Frontal cortex (tissue), 4 donors: ENCODE measurements around the gene NAA50. TPM values are rescaled to one million over a fixed set of nuclear protein-coding genes. Genes with fewer than 3 reads are reported as not detected.

Experiments used
- DNase-seq, 2 donors: peaks; one replicate each; pipeline ENCODE4 v3.0.0; 2012; ENCODE audit warnings: low spot score in 2 of 2
- FAIRE-seq: peaks from 2 replicates; lab custom pipeline; 2012; peaks lifted over from hg19 to GRCh38; lab: Jason Lieb, UNC
- total RNA-seq: library from RNA; depleted of rRNA; stranded (reverse); fragments of >200 nt; gene quantifications from one replicate; pipeline ENCODE4 v1.2.3, GENCODE V29; 2014
- donor health status: control.
- donor health status: control.
- donor health status: control.

NAA50 gene
- total RNA-seq, 1 donor from 2014 or later, result 60.7 TPM

DNA sequence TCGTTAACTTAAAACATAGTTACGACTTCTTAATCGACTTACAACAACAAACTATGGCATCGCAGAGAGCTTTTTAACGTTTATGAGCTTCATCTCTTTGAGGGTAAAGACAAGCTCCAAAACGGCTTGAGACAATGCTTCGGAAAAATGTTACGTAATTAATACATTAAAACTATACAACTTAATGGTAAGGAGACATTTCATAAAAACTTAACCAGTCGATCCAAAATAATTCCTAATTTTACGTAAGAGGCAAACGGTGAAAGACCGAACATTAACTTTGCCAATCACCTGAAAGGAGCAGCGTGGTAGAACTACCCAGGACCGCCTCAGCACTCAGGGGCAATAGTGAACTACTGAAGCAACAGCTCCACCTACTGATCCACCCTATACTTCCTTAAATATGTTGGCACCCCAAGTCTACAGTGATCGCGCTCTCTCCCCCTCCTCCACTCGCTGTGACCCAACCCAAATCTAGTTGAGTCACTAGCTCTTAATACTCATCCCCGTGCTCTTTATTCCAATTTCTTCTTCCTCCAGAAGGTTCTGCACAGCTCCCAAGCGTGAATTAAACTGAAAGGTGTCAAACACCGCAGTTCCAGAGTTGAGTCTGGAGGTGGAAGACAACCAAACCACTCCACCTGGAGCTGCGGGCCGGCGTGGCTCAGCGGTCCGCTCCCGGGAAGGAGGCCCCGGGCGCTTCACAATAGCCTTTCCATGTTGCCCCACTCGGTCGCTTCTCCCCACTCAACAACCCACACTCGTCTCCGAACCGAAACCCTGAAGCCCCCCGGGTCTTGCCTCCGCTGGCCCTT is 901 bp downstream of the NAA50 start:
- FAIRE-seq (no peak), DNase-seq (peak; percentile 32 to 71)

- FAIRE-seq (no peak), DNase-seq (no peak)
Measured at GRCh38 chr3:113743006-113743630, 2.9 kb downstream of the NAA50 start.

GRCh38 chr3:113741620-113742019 is 4.4 kb downstream of the NAA50 start:
- FAIRE-seq (no peak), DNase-seq (no peak)

GRCh38 chr3:113741086-113741485 is 5.0 kb downstream of the NAA50 start:
- FAIRE-seq, result no peak
- DNase-seq, result no peak

- peak in 1 of 2 donors; percentile 24 for DNase-seq
Measured at GRCh38 chr3:113736548-113737089, 9.4 kb downstream of the NAA50 start.

DNA sequence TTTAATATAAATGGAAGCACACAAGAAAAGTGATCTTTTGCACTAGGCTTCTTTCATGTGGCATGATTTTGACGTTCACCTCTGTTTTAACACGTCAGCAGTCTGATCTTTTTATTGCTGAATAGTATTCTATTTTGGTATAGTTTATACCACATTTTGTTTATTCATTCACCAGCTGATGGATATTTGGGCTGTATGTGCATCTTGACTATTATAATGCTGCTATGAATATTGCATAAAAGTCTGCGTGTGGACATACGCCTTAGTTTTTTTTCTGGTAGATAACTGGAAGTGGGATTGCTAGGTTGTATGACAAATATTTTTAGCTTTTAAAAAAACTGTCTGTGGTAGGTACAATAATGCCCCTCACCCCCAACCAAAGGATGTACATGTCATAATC is 14.4 kb downstream of the NAA50 start:
- no peak for DNase-seq
- no peak for FAIRE-seq

More at GRCh38 chr3:113736548-113737089, 9.4 kb downstream of the NAA50 start:
- peak; percentile 48 for FAIRE-seq

GRCh38 chr3:113730550-113730949 is 15.5 kb downstream of the NAA50 start:
- DNase-seq (no peak), FAIRE-seq (no peak)

DNA sequence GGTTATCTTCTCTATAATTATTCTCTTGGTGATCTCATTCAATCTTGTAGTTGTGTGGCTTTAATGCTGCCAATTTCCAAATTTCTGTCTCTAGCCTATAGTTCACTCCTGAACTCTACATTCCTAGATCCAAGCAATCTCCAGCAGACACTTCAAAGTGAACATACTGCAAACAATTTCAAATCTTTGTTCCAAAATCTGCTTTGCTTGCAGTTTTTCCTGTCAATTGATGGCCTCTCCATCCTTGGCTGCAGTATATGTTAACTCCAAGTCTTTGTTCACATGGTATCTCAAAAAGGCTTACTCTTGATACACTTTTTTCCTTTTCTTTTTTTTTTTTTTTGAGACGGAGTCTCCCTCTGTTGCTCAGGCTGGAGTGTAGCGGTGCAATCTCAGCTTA is 17.4 kb downstream of the NAA50 start:
- no peak for DNase-seq
- FAIRE-seq, result no peak

DNA sequence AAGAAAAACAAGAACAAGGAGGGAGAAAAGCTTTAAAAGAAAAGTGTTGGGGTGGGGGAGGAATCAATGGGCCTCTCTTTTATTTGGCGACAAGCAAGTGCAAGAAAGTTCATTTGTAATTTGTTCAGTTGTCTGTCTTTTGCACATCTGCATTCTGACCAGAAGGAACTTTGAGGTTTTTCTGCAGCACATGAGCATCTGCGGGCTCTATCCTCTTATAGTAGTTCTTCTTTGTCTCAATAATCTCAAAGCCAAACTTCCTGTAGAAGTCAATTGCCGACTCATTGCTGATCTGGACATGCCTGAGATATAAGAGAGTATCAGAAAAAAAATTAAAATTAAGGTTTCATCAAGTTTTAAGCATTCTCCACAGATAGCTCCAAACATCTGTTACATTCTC is 24.4 kb downstream of the NAA50 start:
- DNase-seq, result no peak
- no peak for FAIRE-seq

GRCh38 chr3:113719758-113720157 is 26.3 kb downstream of the NAA50 start:
- DNase-seq (no peak), FAIRE-seq (no peak)

DNA sequence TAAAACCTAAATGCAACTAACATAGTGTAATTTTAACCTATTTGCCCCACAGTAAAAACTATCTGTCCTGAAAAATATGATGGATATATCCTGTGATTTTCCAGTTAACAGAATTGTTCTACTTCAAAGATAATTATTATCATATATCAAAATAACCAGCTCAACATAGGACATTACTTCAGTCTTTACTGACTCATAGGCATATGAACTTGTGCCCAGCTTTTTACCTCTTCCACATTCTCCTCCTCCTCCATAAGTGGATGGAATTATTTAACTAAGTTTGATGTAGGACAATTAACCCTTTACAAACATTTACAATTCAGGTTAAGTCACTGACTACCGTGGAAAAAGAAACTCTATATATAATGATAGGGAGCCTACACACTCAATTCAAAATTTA is 26.8 kb downstream of the NAA50 start:
- FAIRE-seq, result no peak
- DNase-seq, result no peak

DNA sequence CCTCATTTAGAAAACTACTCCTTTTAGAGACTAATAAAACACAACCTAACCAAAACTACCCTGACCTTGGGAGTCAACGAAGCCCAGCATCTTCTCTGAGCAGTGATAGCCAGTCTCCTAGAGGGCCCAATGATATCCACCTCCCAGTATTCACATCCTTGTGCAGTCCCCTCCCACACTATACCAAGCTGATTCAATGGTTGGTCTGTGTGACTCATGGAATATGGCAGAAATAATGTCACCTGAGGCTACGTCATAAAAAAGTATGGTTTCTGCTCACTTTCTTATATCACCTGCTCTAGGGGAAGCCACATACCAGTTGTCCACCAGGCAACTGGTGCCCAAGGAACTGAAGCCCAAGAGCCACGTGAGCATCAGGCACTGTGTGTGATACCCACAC is 28.2 kb downstream of the NAA50 start:
- FAIRE-seq (no peak), DNase-seq (no peak)

- DNase-seq, result no peak
- no peak for FAIRE-seq
Measured at GRCh38 chr3:113717308-113717707, 28.7 kb downstream of the NAA50 start.

GRCh38 chr3:113714702-113715101 is 31.3 kb downstream of the NAA50 start:
- FAIRE-seq (no peak), DNase-seq (no peak)

GRCh38 chr3:113712129-113712528 is 33.9 kb downstream of the NAA50 start:
- DNase-seq (no peak), FAIRE-seq (no peak)

DNA sequence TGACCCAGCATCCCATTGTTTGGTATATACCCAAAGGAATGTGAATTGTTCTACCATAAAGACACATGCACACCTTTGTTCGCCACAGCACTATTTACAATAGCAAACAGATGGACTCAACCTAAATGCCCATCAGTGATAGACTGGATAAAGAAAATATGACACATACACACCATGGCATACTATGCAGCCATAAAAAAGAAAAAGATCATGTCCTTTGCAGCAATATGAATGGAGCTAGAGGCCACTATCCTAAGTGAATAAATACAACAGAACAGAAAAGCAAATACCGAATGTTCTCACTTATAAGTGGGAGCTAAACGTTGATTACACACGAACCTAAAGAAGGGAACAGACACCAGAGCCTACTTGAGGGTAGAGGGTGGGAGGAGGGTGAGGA is 38.2 kb downstream of the NAA50 start:
- FAIRE-seq, result no peak

GRCh38 chr3:113698956-113699355 is 47.1 kb downstream of the NAA50 start:
- FAIRE-seq (no peak), DNase-seq (peak in 1 of 2 donors; percentile 7)

More for the DNA sequence above, 38.2 kb downstream of the NAA50 start:
- no peak for DNase-seq

DNA sequence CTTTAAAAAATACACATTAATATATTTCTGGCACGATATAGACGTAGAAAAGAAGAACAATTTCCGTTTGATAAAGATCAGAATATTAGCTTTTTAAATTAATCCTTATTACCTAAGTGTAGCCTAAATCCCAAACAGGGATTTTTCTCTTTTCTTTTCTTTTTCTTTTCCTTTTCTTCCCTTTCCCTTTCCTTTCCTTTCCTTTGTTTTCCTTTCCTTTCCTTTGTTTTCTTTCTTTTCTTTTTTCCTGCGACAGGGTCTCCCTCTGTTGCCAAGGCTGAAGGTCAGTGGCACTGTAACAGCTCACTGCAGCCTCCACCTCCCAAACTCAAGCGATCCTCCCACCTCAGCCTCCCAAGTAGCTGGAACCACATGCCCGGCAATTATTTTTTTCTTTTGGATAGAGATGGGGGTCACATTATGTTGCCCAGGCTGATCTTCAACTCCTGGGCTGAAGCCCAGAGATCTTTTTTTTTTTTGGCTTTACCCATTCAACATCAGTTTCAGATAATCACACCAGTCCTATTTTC is 47.8 kb downstream of the NAA50 start:
- FAIRE-seq, result no peak
- DNase-seq, result no peak

GRCh38 chr3:113697500-113698090 is 48.5 kb downstream of the NAA50 start:
- DNase-seq (peak; percentile 12 to 42), FAIRE-seq (no peak)

DNA sequence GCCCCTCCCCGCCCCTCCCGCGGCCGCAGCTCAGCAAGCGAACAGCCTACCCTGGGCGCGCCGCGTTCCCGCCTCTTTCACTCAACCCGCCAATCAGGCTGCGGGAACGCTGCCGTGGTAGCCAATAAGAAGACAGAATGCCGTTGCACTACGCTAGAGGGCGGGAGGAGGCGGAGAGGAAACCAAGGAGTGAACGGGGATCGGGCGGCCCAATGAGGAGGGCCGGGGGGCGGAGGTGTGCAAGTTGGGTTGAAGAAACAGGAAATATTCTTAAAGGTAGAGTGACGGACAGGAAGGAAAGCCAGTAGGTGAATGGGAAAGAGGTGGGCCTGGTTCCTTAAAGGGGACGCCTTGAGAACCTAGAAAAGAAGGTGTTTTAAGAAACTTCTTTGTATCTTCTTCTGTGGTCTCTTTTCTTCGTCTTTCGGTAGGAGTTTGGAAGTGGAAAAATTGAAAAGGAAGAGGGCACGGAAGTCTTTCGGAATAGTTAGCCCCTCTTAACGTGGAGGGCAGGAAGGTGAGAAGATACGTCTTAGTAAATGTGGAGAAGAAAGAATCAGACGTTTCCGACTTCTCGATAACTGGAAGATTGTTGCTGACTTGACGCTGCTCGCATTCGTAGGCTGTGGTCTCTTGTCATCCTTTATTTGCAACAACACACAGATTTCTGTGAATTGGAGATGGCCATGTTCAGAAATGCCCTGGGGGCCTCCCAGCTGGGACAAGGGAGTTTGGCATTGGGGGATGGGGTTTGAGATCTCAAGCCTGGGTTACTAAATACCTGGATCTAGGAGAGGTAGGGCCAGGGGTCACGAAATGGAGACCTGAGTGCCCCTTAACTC is 49.2 kb downstream of the NAA50 start:
- DNase-seq (peak; percentile 98 to 99), FAIRE-seq (peak; percentile 96)
